DMS79 treated with DMSO at 0.1 percent for 48 hours (cell line): ENCODE data around the gene HSPG2.
"Not testable (repeated sequence)": the region's sequence is repeated elsewhere in the genome, so short reads cannot be mapped to it uniquely, and the experiment has no call there.

Source experiments
- DNase-seq: peaks from one replicate; lab custom pipeline; 2025; lab: John Stamatoyannopoulos, UW

HSPG2 gene

DNA sequence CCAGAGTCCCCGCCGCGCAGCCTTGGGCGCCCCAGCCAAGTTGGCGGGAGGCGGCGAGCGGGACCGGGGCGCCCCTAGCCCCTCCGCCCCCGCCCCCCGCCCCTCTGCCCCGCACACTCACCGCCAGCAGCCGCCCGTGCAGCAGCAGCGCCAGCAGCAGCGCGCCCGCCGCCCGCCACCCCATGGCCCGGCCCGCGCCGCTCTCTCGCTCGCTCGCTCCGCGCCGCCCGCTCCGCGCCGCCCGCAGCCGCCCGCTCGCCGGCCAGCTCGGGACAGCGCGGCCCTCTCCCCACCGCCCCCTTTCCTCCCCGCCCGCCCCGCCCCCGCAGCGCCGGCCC is at the start of gene HSPG2:
TSS of gene HSPG2 (minus strand) at position 277 of the 338 bp plus-strand sequence. CDS start at position 184, 93 bp downstream.
- DNase-seq, result no peak

DNA sequence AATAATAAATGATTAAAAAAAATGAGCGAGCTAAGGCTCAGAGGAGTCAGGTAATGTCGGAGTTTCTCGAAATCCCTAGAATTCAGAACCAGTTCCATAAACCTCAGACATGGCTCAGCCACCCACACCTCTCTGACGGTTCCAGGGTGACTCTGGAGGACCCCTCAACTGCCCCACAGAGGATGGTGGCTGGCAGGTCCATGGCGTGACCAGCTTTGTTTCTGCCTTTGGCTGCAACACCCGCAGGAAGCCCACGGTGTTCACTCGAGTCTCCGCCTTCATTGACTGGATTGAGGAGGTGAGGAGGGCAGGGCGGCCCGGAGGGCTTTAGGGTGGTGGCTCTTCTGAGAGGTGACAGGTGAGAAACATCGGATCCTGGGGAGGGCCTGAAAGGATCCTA is 49.3 kb upstream of the HSPG2 start:
- DNase-seq, result not testable (repeated sequence)

DNA sequence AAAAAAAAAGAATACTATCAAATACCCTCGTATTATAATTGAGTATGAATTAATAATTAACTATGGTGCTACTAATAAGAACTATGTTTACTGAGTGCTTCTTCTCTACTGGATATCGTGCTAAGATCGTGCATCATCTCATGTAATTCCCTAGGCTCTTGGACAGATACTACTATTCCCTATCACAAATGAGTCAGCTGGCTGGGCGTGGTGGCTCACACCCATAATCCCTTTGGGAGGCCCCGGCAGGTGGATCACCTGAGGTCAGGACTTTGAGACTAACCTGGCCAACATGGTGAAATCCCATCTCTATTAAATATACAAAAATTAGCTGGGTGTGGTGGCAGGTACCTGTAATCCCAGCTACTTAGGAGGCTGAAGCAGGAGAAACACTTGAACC is 48.8 kb upstream of the HSPG2 start:
- not testable (repeated sequence) for DNase-seq

DNA sequence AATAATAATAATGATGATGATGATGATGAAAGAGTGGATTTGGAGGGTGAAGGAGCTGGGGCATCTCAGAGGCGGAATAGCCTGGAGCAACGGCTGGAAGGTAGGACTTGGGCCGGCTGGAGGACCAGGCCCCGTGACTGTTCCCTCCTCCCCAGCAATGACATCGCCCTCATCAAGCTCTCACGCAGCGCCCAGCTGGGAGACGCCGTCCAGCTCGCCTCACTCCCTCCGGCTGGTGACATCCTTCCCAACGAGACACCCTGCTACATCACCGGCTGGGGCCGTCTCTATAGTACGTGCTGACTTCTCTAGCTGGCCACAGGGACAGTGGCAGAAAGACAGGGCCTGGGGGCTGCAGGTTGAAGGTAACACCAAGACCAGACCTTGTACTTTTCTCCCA is 46.4 kb upstream of the HSPG2 start:
- not testable (repeated sequence) for DNase-seq

DNA sequence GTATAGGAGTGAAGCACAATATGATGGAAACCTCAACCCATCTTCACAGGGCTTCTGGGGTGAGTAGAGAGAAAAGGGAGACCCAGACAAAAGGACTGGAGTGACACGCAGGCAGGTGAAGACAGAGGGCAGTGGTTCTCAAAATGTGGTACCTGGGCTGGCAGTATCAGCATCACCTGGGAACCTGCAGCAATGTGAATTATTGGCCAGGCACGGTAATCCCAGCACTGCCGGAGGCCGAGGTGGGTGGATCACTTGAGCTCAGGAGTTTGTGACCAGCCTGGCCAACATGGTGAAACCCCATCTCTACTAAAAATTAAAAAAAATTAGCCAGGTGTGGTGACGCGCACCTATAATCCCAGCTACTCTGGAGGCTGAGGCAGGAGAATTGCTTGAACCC is 45.0 kb upstream of the HSPG2 start:
- DNase-seq, result not testable (repeated sequence)

DNA sequence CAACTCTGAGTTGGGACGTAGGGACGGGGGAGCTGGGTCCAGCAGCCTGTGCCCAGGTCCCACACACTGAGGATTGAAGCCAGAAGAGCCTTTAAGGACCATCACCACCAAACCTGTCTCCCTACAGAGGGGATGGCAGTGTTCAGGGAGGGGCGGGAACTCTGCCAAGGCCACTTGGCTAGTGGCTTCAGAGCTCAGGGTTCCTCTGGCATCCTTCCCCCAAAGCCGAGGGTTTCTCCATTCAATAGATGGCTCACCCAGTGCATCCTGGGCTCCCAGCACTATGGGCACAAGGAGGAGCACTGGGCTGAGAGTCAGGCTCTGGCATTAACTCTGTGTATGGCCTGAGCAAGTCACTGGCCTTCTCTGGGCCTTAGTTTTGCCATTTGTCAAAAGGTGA is 44.1 kb upstream of the HSPG2 start:
- DNase-seq, result not testable (repeated sequence)

DNA sequence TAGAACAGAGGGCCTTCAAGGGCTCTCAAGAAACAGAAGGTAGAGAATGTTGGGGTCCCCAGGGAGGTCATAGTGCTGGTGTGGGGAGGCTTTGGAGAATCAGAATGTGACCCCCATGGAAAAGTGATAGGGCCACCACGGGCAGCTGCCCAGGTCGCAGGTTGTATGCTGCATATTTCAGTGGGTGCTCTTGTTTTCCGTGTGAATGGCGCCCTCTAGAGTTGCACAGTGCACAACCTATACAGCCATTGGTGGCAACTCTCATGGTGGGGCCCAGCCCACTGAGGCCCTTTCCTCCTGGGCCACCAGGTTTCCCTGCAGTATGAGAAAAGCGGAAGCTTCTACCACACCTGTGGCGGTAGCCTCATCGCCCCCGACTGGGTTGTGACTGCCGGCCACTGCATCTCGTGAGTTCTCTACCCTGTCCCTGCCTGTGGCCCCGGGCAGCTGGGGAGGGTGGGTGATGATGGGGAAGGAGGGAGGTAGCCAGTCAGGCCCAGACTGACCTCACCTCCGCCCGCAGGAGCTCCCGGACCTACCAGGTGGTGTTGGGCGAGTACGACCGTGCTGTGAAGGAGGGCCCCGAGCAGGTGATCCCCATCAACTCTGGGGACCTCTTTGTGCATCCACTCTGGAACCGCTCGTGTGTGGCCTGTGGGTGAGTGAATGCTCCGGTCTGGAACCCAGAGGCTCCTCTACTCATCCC is 43.6 kb upstream of the HSPG2 start:
- not testable (repeated sequence) for DNase-seq

DNA sequence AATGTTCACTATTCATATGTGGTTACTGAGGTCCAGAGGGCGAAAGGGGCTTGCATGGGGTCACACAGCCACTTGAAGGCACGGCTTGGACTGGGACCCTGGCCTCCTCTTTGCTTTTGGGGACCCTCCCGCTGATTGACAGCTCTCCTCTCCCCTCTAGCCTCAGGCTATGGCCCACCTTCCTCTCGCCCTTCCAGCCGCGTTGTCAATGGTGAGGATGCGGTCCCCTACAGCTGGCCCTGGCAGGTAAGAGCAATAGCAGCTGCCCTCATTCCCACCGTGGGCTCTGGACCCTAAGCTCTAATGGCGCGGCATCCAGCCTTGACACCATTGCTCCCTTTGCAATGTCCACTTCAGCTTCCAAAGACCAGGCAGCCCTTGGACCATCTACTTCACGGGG is 41.1 kb upstream of the HSPG2 start:
- not testable (repeated sequence) for DNase-seq

DNA sequence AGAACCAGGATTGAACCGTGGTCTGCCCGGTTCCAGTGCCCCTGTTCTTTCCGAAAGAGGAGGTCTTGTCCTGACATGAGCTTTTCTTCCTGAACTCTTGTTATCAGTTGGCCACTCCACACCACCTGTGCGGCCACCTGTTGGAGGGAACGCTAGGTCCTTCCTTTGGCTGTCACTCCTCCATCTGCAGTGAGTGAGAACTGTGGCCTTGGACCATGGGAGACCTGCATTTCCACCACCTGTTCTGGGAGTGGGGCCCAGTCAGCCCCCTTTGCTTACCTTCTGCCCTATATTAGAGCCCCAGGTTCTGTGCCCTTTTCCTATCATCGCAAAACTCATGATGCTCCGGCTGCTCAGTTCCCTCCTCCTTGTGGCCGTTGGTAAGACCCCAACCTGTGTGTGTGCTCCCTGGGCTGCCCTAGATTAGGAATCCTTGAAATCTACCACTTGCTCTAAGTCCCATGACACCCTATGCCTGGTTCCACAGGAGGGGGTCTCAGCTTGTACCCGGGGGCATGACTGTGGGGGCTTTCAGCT is 39.7 kb upstream of the HSPG2 start, which contains the start of gene CELA3B:
TSS of gene CELA3B (plus strand) at position 320 of the 537 bp plus-strand sequence. CDS start at position 338, 18 bp downstream.
- not testable (repeated sequence) for DNase-seq

DNA sequence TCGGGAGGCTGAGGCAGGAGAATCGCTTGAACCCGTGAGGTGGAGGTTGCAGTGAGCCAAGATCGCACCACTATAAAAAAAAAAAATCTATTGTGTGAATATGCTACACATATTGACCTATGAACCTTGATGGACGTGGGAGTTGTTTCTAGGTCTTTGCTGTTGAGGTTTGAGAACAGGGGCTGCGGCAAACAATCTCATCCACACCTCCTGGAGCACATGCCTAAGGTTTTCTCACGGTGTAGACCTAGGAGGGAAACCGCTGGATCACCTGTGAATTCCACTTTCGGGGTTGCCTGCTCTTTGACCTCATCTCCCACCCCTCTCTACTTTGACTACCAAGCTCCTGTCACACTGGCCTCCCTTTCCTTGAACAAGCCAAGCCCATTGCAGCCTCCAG is 38.2 kb upstream of the HSPG2 start:
- DNase-seq, result not testable (repeated sequence)

DNA sequence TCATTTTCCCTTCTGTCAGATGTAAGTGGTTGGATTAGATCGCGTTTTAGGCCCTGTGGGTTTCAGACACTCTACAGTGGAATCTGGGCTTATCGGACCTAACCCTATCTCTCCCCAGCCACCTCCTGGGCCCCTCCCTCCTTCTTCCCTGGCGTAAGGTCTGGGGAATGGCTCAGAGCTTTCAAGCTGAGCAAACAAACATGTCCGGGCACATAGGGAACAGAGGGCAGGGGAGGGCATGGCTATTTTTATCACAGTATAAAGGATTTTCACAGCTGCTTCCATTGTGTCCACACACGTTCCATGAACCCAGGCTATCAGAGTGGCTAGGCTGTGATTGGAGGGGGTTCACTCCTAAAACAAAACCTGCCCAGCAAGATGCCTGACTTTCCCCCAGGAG is 37.6 kb upstream of the HSPG2 start:
- DNase-seq, result not testable (repeated sequence)

DNA sequence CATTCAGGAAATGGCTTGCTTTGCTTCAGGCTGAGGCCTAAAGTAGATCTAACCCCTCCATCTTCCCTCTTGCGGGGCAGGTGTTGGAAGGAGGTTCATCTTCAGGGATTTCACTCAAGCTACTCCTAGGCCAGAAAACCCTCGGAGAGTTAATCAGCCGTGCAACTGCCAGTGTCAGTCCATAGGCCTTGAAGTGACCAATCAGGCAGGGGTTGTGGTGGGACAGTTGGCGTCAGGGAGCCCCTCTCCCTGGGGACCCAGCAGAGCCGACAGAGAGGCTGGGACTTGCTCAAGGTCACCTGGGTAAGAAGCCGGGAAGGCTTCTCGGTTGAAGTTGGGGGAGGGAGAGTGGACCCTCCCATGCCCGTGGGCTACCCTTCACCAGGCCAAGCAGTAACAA is 36.8 kb upstream of the HSPG2 start:
- DNase-seq, result not testable (repeated sequence)

DNA sequence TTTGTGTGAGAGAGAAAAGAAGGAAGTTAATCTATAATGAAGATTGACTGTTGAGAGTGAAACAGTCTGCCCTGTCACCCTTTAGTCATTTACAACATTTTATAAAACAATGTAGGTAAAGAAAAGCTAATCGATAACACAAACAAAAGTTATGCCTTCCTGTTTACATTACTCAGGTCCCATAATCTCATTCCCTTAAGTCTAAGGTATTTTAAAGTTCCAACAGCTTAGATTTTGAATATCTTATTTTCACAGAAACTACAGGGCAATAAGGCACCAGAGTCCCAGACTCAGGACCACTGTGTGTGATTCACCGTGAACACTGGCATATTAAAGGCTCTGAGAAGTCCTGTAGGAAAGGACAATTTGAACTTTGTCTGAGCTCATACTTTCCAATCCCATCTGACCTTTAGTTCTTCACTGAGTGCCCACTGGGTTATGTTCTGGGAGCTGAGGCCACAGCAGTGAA is 35.9 kb upstream of the HSPG2 start:
- DNase-seq, result not testable (repeated sequence)

DNA sequence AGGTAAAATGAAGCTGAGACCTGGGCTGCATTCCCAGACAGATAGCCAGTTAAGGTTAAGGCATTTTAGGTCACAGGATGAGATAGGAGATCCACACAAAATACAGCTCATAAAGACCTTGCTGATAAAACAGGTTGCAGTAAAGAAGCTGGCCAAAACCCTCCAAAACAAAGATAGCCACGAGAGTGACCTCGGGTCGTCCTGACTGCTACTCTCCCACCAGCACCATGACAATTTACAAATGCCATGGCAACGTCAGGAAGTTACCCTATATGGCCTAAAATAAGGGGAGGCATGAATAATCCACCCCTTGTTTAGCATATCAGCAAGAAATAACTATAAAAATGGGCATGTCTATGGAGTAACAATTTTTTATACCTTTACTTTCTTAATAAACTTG is 33.4 kb upstream of the HSPG2 start:
- DNase-seq, result not testable (repeated sequence)

DNA sequence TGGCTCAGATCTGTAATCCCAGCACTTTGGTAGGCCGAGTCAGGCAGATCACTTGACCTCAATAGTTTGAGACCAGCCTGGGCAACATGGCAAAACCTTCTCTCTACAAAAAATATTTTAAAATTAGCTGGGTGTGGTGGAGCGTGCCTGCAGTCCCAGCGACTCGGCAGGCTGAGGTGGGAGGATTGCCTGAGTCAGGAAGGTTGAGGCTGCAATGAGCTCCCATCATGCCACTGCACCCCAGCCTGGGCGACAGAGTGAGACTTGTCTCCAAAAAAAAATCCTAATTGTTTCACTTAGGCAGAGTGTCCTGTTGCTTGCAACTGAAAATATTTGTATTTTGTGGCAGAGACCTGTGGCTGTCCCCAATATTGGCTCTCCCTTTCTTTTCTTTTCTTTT is 32.0 kb upstream of the HSPG2 start:
- not testable (repeated sequence) for DNase-seq

DNA sequence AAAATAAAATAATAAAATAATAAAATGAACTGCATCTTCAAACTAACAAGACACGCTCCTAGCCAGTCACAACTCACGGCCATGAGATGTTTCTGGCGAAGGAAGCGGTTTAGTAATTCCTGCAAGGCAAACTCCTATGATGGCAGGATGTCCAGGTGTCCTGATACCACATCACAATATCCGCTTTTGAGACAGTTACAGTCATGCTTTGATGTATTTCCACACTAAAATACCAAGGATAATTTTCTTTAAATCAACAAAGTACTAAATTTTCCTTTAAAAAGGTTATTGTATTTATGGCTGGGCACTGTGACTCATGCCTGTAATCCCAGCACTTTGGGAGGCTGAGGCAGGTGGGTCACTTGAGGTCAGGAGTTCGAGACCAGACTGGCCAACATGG is 30.1 kb upstream of the HSPG2 start:
- not testable (repeated sequence) for DNase-seq

DNA sequence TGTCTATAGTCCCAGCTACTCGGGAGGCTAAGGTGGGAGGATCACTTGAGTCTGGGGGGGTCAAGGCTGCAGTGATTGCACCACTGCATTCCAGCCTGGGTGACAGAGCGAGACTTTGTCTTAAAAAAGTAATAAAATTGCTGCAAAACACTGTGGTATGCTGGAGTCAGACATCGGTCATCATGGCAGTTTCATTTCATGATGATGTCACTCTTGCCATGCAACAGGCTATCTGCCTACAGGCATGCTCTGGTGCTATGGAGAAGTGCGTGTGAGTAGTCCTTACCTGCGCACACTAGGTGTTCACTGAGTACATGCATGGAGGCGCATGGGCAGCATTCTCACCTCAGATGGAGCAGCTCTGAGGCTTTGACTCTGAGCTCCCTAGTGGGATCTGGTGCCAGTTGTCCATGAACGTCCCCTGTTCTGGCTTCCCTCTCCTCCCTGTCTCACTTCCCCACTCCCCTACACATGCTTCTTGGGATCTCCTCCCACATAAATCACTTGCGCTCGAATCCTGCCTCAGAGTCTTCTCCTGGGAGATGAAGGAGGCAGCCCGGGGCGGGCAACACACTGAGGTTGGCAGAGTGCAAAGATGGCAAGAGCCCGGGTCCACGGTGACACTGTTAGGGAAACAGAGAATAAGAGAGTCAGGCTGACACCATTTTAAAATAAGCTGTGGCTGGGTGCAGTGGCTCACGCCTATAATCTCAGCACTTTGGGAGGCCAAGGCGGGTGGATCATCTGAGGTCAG is 29.3 kb upstream of the HSPG2 start:
- no peak for DNase-seq

DNA sequence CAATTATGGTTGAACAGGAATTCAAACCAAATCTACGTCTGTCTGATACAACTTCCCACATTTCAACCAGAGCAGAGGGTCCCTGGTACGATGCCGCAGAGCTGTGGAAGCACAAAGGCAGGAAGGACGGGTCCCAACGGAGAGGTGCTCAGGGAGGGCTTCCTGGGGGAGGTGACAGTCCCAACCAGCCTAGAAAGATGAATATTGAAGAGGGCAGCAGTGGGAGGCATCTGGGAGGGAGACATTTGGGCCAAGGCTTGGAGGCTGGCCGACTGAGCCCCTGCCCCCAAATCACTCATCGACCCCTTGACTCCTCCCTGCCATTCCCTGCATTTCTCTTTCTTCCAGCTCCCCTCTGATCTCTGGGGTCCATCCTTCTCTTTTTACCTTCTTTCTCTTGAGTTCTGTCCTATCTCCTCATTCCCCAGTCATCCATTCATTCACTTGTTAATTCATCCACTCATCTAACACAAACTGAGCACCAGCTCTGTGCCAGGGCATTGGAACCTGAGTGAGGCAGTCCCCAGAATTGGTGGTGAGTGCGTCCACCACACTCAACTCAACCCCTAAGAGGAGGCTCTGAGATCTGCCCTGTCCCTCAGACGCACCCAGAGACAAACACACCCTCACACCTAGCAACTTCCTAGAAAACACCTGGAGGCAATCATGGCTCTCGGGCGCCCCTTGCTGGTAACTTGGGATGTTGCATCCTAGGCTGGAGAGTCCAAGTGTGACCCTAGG is 26.5 kb upstream of the HSPG2 start:
- DNase-seq, result peak; percentile 88

DNA sequence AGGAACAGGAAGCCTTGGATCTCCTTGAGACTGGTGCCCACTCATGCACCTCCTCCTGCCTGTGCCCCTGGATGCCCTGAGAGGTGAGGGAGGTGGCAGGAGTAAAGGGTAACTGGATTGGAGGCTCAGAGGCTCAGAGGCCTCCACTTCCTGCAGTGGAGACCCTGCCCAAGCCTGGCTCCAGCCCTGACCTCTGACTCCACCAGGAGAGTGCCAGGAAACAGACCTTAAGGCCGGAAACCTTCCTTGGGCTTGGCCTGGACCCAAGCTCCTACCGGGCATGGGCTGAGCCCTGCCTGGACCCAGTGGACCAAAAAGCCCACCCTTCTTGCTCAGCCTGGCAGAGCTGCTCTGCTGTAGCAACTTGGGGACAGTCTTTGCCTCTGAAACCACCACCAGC is 24.7 kb upstream of the HSPG2 start:
- DNase-seq, result no peak

DNA sequence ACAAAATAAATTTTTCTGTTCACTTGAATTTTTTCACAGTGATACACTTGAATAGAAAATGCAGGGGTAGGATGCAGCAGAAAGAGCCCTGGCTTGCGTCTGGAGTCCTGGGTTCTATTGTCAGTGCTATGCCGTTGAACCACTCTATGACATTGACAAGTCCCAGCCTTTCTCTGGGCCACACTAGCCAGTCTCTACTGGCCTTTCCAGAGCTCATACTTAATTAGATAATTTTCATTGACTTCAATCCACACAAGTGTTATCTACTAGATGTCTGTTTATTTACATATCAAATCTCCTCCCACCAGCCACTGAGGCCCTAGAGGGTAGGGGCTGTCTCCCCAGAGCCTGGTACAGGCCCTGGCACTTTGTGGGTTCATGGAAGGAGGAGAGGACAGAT is 24.2 kb upstream of the HSPG2 start:
- no peak for DNase-seq

DNA sequence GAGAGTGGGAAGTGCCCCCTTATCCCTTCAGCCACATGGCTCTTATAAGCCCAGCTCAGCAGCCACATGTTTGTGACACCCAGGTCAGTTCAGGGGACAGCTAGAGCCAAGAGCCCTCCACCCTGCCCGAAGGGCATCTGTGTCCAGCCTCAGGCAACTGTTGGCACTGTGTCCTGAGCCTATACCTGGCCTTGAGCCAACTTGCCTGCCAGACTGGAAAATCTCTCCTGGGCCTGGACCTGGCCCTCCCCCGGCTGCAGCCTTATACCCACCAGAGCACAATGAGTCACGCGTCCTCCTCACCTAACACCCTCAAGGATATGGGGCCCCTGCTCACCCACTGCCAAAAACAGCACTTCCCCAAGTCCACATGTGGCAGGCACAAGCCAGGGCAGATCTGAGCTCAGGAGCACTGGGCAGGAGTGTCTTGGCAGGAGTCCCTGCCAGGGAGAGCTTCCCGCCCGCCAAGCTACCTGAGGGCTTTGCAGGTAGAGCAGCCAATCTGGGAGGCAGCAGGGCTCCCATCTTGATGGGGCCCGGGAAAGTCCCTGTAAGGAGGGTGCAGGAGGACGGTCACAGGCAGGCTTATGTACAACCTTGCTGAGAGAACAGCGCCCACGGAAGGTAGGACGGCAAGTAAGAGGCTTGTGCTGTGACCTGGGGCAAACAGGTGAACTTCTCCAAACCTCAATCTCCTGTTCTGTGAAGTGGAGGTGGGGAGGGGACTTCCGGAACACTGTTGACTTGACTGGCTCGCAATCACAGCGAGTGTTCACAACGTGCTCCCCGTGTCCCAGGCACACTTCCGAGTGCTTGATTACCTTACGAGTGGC is 19.8 kb upstream of the HSPG2 start:
- peak; percentile 96 for DNase-seq
